GM20000 (cell line): Measurements from ENCODE around the gene NOSTRIN.

ENCODE experiments used
- DNase-seq: peaks from one replicate; pipeline ENCODE4 v3.0.0; 2012; ENCODE audit warnings: low spot score
- CTCF ChIP-seq: IDR thresholded peaks from 2 replicates; pipeline ENCODE4 v1.5.1; 2012; ENCODE audit warnings: mild to moderate bottlenecking, control low read depth; ENCODE audit errors: extremely low read depth, missing control alignments

NOSTRIN gene

DNA sequence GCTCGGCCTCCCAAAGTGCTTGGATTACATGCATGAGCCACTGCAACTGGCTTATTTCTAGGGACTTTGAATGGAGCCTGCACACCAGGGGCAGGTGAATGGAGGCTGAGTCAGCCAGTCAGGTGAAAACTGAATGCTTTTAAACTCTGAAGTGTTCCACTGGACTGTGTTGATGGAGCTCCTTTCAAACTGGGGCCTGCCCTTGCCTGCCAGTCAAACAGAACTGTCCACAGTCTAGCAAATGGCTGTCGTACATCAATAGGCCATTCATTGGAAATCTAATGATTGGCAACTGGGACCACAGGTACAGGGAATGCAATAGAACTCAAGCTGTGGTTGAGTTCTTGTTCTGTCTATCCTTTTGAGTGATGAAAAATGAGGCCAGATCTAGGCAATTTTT lies 966 bp upstream of the NOSTRIN start:
- no peak for DNase-seq

GRCh38 chr2:168802859-168803725 lies 655 bp downstream of the NOSTRIN start:
- TF ChIP-seq CTCF = no peak
- DNase-seq = no peak

More for the DNA sequence above, 966 bp upstream of the NOSTRIN start:
- TF ChIP-seq CTCF = no peak

DNA sequence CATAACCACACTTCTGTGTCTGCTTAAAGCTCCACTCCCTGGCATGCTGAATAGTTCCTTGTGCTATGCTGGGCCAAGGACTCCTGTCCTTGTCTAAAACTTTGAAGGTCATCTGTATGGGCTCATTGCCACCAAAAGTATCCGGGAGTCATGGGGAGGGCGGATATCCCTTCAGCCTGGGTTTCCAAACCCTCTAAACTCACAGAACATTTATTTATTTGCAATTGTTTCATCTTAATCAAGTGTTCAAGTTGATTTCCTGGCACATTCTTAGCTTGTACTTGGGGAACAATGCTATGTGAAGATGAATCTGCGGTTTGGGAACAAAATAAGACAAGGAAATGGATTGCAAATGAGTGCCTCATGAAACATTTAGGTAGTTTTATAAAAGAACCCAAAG lies 1.8 kb downstream of the NOSTRIN start:
- no peak for TF ChIP-seq CTCF
- DNase-seq = no peak

- no peak for TF ChIP-seq CTCF
- DNase-seq = no peak
These were observed 3.2 kb downstream of the NOSTRIN start for GRCh38 chr2:168805615-168806014.

DNA sequence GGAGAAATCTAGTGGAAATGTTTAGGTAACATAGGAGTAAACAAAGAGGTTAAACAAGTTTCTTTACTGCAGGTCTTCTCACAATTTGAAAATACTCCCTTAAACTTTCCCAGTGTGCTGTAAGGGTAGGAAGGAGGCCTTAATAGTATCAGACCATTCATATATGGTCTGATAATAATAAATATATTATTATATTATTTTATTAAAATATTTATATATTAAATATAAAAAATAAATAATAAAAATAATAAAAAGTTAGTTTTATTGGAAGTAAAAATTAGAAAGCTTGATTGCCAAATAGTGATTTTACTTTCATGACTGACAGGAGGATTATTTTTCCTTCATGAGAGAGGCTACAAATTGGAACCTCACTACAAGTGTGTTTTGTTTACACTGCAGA lies 7.1 kb downstream of the NOSTRIN start:
- TF ChIP-seq CTCF = no peak
- DNase-seq = no peak

- no peak for TF ChIP-seq CTCF
- no peak for DNase-seq
These were observed 7.8 kb downstream of the NOSTRIN start for GRCh38 chr2:168810235-168810634.

GRCh38 chr2:168811696-168812095 lies 9.3 kb downstream of the NOSTRIN start:
- DNase-seq = no peak
- TF ChIP-seq CTCF = no peak
